SIG-M5 (cell line): Measurements from ENCODE around the gene NAA10.

ENCODE experiments used
- DNase-seq: peaks from one replicate; lab custom pipeline; 2025; lab: John Stamatoyannopoulos, UW

NAA10 gene

GRCh38 chrX:153966841-153967535, 32.2 kb upstream of the NAA10 start:
- no peak for DNase-seq

- no peak for DNase-seq
Observed at GRCh38 chrX:153966283-153966688, 31.4 kb upstream of the NAA10 start.

GRCh38 chrX:153965406-153965805, 30.6 kb upstream of the NAA10 start:
- DNase-seq, result no peak

- DNase-seq, result no peak
Observed at GRCh38 chrX:153964105-153964504, 29.3 kb upstream of the NAA10 start.

- DNase-seq, result no peak
Observed at GRCh38 chrX:153963546-153963945, 28.7 kb upstream of the NAA10 start.

- no peak for DNase-seq
Observed at GRCh38 chrX:153961292-153961691, 26.5 kb upstream of the NAA10 start.

GRCh38 chrX:153960786-153961185, 25.9 kb upstream of the NAA10 start:
- DNase-seq, result no peak

- no peak for DNase-seq
Observed at GRCh38 chrX:153960077-153960476, 25.2 kb upstream of the NAA10 start.

GRCh38 chrX:153959649-153960048, 24.8 kb upstream of the NAA10 start:
- DNase-seq, result no peak

- DNase-seq, result no peak
Observed at GRCh38 chrX:153958605-153959004, 23.8 kb upstream of the NAA10 start.

- DNase-seq, result no peak
Observed at GRCh38 chrX:153957224-153957623, 22.4 kb upstream of the NAA10 start.

- DNase-seq, result no peak
Observed at GRCh38 chrX:153956044-153956907, 21.4 kb upstream of the NAA10 start.

- DNase-seq, result no peak
Observed at GRCh38 chrX:153955228-153955732, 20.4 kb upstream of the NAA10 start.

GRCh38 chrX:153954558-153955227, 19.9 kb upstream of the NAA10 start:
- DNase-seq, result no peak

GRCh38 chrX:153953892-153954557, 19.2 kb upstream of the NAA10 start:
- no peak for DNase-seq

- DNase-seq, result no peak
Observed at GRCh38 chrX:153953342-153953830, 18.5 kb upstream of the NAA10 start.

GRCh38 chrX:153952373-153953026, 17.7 kb upstream of the NAA10 start:
- no peak for DNase-seq

GRCh38 chrX:153951683-153952372, 17.0 kb upstream of the NAA10 start:
- DNase-seq, result no peak

- no peak for DNase-seq
Observed at GRCh38 chrX:153950127-153950526, 15.3 kb upstream of the NAA10 start.
